Astrocyte of the cerebellum (primary cell): ENCODE measurements around the gene FZR1.

Experiments used
- DNase-seq: peaks from one replicate; pipeline ENCODE4 v3.0.0-alpha.2; 2011; ENCODE audit warnings: low read depth
- H3K4me3 ChIP-seq: 2 replicates; pipeline ENCODE4 v1.5.1; 2011; ENCODE audit warnings: mild to moderate bottlenecking, low read depth, low read length, moderate library complexity
- in situ Hi-C: cut with HindIII; loops from 2 replicates; pipeline ENCODE4 v1.10.0; 2017; ENCODE audit warnings: low sequenced_read_pairs
- TF ChIP-seq, protein P1 (sequence below): IDR thresholded peaks from 2 replicates; pipeline ENCODE4 v1.5.1; 2012; ENCODE audit warnings: low read length, low read depth, moderate library complexity, mild to moderate bottlenecking; ENCODE audit errors: missing control alignments

FZR1 gene

DNA sequence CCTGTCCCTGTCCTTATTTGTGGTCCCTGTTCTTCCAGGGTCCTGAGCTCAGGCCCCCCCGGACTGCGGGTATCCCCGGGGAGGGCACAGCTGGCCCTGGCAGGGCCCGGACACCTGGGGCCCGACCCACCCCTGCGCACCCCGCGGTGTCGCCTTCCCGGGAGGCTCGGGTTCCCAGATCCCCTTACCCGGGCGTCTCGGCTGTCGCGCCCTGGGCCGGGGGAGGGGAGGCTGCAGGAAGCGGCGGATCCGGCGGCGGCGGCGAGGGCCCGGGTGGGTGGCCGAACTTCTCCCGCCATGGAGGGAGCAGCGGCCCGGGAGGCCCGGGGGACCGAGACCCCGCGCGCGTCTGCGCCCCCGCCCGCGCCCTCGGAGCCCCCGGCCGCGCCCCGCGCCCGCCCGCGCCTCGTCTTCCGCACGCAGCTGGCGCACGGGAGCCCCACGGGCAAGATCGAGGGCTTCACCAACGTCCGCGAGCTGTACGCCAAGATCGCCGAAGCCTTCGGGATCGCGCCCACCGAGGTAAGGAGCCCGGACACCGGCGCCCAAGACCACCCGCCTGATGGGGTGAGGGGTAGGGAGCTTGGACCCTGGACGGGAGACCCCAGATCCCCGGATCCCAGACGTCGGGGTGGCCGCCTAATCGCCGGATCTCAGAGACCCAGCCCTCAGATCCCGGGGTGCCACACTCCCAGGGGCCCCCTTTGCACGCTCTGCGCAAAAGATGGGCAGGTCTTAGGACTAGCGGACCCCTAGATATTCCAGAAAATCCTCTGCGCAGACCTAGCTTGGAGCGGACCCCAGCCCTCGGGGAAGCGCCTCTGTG lies 79.4 kb downstream of the FZR1 start, which contains the start of gene GIPC3:
Gene GIPC3 (plus strand): TSS at position 178 of the 826 bp plus-strand sequence. CDS start 120 bp downstream, at position 298.
- in situ Hi-C loops, result no loop called here
- TF ChIP-seq, protein P1, sequence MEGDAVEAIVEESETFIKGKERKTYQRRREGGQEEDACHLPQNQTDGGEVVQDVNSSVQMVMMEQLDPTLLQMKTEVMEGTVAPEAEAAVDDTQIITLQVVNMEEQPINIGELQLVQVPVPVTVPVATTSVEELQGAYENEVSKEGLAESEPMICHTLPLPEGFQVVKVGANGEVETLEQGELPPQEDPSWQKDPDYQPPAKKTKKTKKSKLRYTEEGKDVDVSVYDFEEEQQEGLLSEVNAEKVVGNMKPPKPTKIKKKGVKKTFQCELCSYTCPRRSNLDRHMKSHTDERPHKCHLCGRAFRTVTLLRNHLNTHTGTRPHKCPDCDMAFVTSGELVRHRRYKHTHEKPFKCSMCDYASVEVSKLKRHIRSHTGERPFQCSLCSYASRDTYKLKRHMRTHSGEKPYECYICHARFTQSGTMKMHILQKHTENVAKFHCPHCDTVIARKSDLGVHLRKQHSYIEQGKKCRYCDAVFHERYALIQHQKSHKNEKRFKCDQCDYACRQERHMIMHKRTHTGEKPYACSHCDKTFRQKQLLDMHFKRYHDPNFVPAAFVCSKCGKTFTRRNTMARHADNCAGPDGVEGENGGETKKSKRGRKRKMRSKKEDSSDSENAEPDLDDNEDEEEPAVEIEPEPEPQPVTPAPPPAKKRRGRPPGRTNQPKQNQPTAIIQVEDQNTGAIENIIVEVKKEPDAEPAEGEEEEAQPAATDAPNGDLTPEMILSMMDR, result no peak
- H3K4me3 ChIP-seq, result peak within 1 kb of the TSS; percentile 16

DNA sequence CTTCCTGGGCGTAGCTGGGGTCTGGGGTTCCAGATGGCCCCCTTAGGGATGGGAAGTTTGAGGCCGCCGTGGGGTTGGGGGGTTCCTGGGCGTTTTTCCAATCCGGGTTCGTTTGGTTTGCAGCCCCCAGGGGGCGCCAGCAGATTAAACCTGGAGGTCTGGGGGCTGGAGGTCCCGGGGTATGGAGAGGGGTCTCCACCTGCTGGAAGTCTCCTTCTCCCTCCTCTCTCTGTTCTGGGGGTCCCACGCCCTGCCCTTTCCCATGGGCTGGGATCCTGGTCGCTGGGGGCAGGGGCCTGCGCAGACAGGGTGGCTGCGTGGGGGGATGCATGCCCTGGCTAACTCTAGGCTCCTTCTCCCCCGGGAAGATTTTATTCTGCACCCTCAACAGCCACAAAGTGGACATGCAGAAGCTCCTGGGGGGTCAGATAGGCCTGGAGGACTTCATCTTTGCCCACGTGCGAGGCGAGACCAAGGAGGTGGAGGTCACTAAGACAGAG lies 80.1 kb downstream of the FZR1 start:
- TF ChIP-seq, protein P1, result peak; percentile 58
- H3K4me3 ChIP-seq, result no peak overlapping the region
- no peak for DNase-seq
- in situ Hi-C loops, result no loop called here

More for the DNA sequence above, 79.4 kb downstream of the FZR1 start, which contains the start of gene GIPC3:
- no peak for DNase-seq

DNA sequence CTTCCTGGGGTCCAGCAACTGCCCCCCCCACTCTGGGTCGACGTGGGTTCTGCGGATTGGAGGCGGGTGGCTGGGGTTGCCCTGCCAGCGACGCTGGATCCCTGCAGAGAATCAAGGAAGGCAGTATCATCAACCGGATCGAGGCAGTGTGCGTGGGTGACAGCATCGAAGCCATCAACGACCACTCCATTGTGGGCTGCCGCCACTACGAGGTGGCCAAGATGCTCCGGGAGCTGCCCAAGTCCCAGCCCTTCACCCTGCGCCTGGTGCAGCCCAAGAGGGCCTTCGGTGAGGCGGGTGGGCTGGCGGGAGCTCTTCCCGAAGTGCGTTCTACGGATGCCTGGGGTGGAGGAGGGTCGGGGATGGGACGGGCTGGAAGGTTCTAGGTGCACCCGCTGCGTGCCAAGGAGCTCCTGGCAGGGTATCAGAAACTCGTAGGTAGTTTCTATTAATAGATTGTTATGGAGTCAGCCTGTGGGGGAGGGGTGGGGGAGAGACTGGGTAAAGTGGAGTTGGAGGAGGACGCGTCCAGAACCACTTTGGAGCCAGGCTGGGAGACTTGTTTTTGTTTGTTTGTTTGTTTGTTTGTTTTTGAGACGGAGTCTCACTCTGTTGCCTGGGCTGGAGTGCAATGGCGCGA lies 80.7 kb downstream of the FZR1 start:
- no peak for DNase-seq
- H3K4me3 ChIP-seq, result no peak overlapping the region
- in situ Hi-C loops, result no loop called here
- TF ChIP-seq, protein P1, result no peak
